ENCODE measurements around the gene TCEAL1. TPM values are rescaled to one million over a fixed set of nuclear protein-coding genes. Genes with fewer than 3 reads are reported as not detected.

Gene TCEAL1
- polyA plus RNA-seq, 1 donor from 2014 or later = 89.4 TPM

GRCh38 chrX:103607364-103608305 lies 21.1 kb upstream of the TCEAL1 start, which contains the start of gene TCEAL3:
TSS of gene TCEAL3 (plus strand) at chrX:103607963. CDS start at chrX:103609065, 1,102 bp downstream.
- TF ChIP-seq SMC3 (conservative IDR thresholded peaks at IDR 0.05; ENCODE audit: poor library complexity) (no peak), TAF1 (IDR thresholded peaks at IDR 0.05; ENCODE audit: low read depth) (peak; percentile 40), EZH2 (IDR thresholded peaks at IDR 0.05; ENCODE audit: borderline replicate concordance, insufficient read depth, low read length, poor library complexity, severe bottlenecking) (no peak), RAD21 (conservative IDR thresholded peaks at IDR 0.05) (no peak), MXI1 (conservative IDR thresholded peaks at IDR 0.05; ENCODE audit: poor library complexity, severe bottlenecking) (no peak), POLR2AphosphoS5 (IDR thresholded peaks at IDR 0.05) (peak; percentile 71), CTCF (IDR thresholded peaks at IDR 0.05; ENCODE audit: poor library complexity, severe bottlenecking) (no peak), EP300 (conservative IDR thresholded peaks at IDR 0.05; ENCODE audit: poor library complexity, severe bottlenecking) (no peak)
- TF ChIP-seq, protein P1, sequence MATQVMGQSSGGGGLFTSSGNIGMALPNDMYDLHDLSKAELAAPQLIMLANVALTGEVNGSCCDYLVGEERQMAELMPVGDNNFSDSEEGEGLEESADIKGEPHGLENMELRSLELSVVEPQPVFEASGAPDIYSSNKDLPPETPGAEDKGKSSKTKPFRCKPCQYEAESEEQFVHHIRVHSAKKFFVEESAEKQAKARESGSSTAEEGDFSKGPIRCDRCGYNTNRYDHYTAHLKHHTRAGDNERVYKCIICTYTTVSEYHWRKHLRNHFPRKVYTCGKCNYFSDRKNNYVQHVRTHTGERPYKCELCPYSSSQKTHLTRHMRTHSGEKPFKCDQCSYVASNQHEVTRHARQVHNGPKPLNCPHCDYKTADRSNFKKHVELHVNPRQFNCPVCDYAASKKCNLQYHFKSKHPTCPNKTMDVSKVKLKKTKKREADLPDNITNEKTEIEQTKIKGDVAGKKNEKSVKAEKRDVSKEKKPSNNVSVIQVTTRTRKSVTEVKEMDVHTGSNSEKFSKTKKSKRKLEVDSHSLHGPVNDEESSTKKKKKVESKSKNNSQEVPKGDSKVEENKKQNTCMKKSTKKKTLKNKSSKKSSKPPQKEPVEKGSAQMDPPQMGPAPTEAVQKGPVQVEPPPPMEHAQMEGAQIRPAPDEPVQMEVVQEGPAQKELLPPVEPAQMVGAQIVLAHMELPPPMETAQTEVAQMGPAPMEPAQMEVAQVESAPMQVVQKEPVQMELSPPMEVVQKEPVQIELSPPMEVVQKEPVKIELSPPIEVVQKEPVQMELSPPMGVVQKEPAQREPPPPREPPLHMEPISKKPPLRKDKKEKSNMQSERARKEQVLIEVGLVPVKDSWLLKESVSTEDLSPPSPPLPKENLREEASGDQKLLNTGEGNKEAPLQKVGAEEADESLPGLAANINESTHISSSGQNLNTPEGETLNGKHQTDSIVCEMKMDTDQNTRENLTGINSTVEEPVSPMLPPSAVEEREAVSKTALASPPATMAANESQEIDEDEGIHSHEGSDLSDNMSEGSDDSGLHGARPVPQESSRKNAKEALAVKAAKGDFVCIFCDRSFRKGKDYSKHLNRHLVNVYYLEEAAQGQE (IDR thresholded peaks at IDR 0.05; ENCODE audit: borderline replicate concordance) = peak; percentile 38

GRCh38 chrX:103608306-103608963 lies 20.3 kb upstream of the TCEAL1 start:
- TF ChIP-seq SMC3 (conservative IDR thresholded peaks at IDR 0.05; ENCODE audit: poor library complexity) (no peak), EZH2 (IDR thresholded peaks at IDR 0.05; ENCODE audit: borderline replicate concordance, insufficient read depth, low read length, poor library complexity, severe bottlenecking) (no peak), POLR2AphosphoS5 (IDR thresholded peaks at IDR 0.05) (no peak), EP300 (conservative IDR thresholded peaks at IDR 0.05; ENCODE audit: poor library complexity, severe bottlenecking) (no peak), RAD21 (conservative IDR thresholded peaks at IDR 0.05) (no peak), MXI1 (conservative IDR thresholded peaks at IDR 0.05; ENCODE audit: poor library complexity, severe bottlenecking) (no peak)
- TF ChIP-seq, protein P1 (IDR thresholded peaks at IDR 0.05; ENCODE audit: borderline replicate concordance) = peak; percentile 40
- H2AFZ ChIP-seq (ENCODE audit: low read depth, low read length) = peak overlapping the region; percentile 21
- H3F3A ChIP-seq (ENCODE audit: insufficient read depth, low read length, poor library complexity, severe bottlenecking) = no peaks in the 10 kb centered on the region
- H3K4me3 ChIP-seq (ENCODE audit: low read length) = peak overlapping the region; percentile 69
- no peaks in the 10 kb centered on the region for H3K9me2 ChIP-seq (ENCODE audit: insufficient read depth, low read length)
- peak overlapping the region; percentile 71 for H3K27ac ChIP-seq (ENCODE audit: low read length)
- H3K9ac ChIP-seq (ENCODE audit: low read length) = peak overlapping the region; percentile 84
- H3K79me2 ChIP-seq (replicated peaks; ENCODE audit: insufficient read depth, low read length) = no peaks in the 10 kb centered on the region
- H3K9me3 ChIP-seq (ENCODE audit: low read length) = no peaks in the 10 kb centered on the region
- H3K27me3 ChIP-seq (ENCODE audit: insufficient read depth, low read depth, low read length) = no peaks in the 10 kb centered on the region
- H4K20me1 ChIP-seq (ENCODE audit: insufficient read depth) = no peaks in the 10 kb centered on the region
- peak overlapping the region; percentile 19 for H3K4me2 ChIP-seq (ENCODE audit: low read length)
- no peaks in the 10 kb centered on the region for H3K36me3 ChIP-seq (ENCODE audit: insufficient read depth, low read length)

More at GRCh38 chrX:103607364-103608305, 21.1 kb upstream of the TCEAL1 start, which contains the start of gene TCEAL3:
- Histone ChIP-seq H3K9me3 (ENCODE audit: low read length) (no peaks in the 10 kb centered on the region), H2AFZ (ENCODE audit: low read depth, low read length) (peak within 1 kb of the TSS; percentile 33), H3K27me3 (ENCODE audit: insufficient read depth, low read depth, low read length) (no peaks in the 10 kb centered on the region), H3F3A (ENCODE audit: insufficient read depth, low read length, poor library complexity, severe bottlenecking) (no peaks in the 10 kb centered on the region), H3K4me2 (ENCODE audit: low read length) (peak within 1 kb of the TSS; percentile 62), H3K79me2 (replicated peaks; ENCODE audit: insufficient read depth, low read length) (no peaks in the 10 kb centered on the region), H3K36me3 (ENCODE audit: insufficient read depth, low read length) (no peaks in the 10 kb centered on the region), H3K4me3 (ENCODE audit: low read length) (peak within 1 kb of the TSS; percentile 69), H4K20me1 (ENCODE audit: insufficient read depth) (no peaks in the 10 kb centered on the region), H3K27ac (ENCODE audit: low read length) (peak within 1 kb of the TSS; percentile 74), H3K9ac (ENCODE audit: low read length) (peak within 1 kb of the TSS; percentile 84), H3K9me2 (ENCODE audit: insufficient read depth, low read length) (no peaks in the 10 kb centered on the region)
